Amygdala (tissue), 56 donors: ENCODE data around the gene SLC30A2.
A peak's percentile ranks its signal among the peaks of the same experiment; 100 is the strongest.

Experiments used
- DNase-seq, 56 donors: peaks; one replicate each; lab custom pipeline; 2025; lab: John Stamatoyannopoulos, UW

The SLC30A2 gene

GRCh38 chr1:26005434-26006105, 40.3 kb downstream of the SLC30A2 start:
- no peak for DNase-seq

- no peak for DNase-seq
Measured at GRCh38 chr1:26003756-26004155, 42.2 kb downstream of the SLC30A2 start.

GRCh38 chr1:26003262-26003661, 42.7 kb downstream of the SLC30A2 start:
- no peak for DNase-seq

GRCh38 chr1:25999041-25999800, 46.7 kb downstream of the SLC30A2 start:
- DNase-seq = no peak

- DNase-seq = peak; percentile 64 to 99 (median 94)
Measured at GRCh38 chr1:25997828-25998761, 47.8 kb downstream of the SLC30A2 start, which contains the start of gene PAFAH2. Gene PAFAH2, minus strand, starts transcription at chr1:25998063. Its CDS starts 7,247 bp downstream, at chr1:25990816.

- DNase-seq = peak in 3 of 56 donors; percentile 14 to 61 (median 15)
Measured at GRCh38 chr1:25996966-25997827, 48.7 kb downstream of the SLC30A2 start.

GRCh38 chr1:25994402-25995150, 51.3 kb downstream of the SLC30A2 start:
- no peak for DNase-seq

GRCh38 chr1:25993197-25993951, 52.5 kb downstream of the SLC30A2 start:
- DNase-seq = no peak

GRCh38 chr1:25992689-25993171, 53.2 kb downstream of the SLC30A2 start:
- DNase-seq = no peak

- DNase-seq = no peak
Measured at GRCh38 chr1:25991937-25992688, 53.8 kb downstream of the SLC30A2 start.

GRCh38 chr1:25990702-25991395, 55.1 kb downstream of the SLC30A2 start:
- no peak for DNase-seq

- DNase-seq = no peak
Measured at GRCh38 chr1:25990251-25990650, 55.7 kb downstream of the SLC30A2 start.

- no peak for DNase-seq
Measured at GRCh38 chr1:25989440-25990234, 56.3 kb downstream of the SLC30A2 start.

- no peak for DNase-seq
Measured at GRCh38 chr1:25987951-25988350, 58.0 kb downstream of the SLC30A2 start.
